ENCODE data around the gene SNPH. TPM values are rescaled to one million over a fixed set of nuclear protein-coding genes. Genes with fewer than 3 reads are reported as not detected.
A peak's percentile ranks its signal among the peaks of the same experiment; 100 is the strongest.

The SNPH gene
- total RNA-seq, 1 experiment from 2014 or later: 0.93 TPM

DNA sequence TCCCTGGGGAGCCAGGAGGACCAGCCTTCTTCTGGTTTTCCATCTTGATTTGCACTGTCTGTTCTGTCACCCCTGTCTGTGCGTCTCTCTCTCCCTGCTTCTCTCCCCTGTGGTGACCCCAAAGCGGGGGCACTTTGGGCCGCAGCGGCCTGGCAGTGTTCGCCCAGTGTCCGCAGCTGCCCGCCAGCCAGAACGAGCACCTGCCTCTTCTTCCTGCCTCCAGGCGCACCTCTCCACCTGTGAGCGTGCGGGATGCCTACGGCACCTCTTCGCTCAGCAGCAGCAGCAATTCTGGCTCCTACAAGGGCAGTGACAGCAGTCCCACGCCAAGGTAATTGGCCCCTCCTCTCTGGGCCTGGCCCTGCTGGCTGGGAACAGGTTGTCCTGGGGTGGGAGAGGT is 30.8 kb downstream of the SNPH start:
- H3K4me2 ChIP-seq (ENCODE audit: low read depth, low read length, poor library complexity, severe bottlenecking): no peak overlapping the region
- H4K20me1 ChIP-seq (ENCODE audit: insufficient read depth, low read depth, low read length): no peaks in the 10 kb centered on the region
- H3K9me3 ChIP-seq (ENCODE audit: low read length): no peaks in the 10 kb centered on the region
- H2AFZ ChIP-seq (ENCODE audit: low read length): no peak overlapping the region
- H3K36me3 ChIP-seq (ENCODE audit: insufficient read depth, low read length): no peaks in the 10 kb centered on the region
- H3K9ac ChIP-seq (ENCODE audit: low read length): no peak overlapping the region
- no peaks in the 10 kb centered on the region for H3K79me2 ChIP-seq (ENCODE audit: low read length)
- H3K4me1 ChIP-seq (ENCODE audit: low read length): no peaks in the 10 kb centered on the region
- no peak overlapping the region for H3K4me3 ChIP-seq (ENCODE audit: low read length)
- H3K27ac ChIP-seq (ENCODE audit: low read length): no peak overlapping the region
- no peaks in the 10 kb centered on the region for H3K9me2 ChIP-seq (replicated peaks; ENCODE audit: insufficient read depth, low read length)
- no peak for DNase-seq
- H3K27me3 ChIP-seq (ENCODE audit: low read length): no peaks in the 10 kb centered on the region

DNA sequence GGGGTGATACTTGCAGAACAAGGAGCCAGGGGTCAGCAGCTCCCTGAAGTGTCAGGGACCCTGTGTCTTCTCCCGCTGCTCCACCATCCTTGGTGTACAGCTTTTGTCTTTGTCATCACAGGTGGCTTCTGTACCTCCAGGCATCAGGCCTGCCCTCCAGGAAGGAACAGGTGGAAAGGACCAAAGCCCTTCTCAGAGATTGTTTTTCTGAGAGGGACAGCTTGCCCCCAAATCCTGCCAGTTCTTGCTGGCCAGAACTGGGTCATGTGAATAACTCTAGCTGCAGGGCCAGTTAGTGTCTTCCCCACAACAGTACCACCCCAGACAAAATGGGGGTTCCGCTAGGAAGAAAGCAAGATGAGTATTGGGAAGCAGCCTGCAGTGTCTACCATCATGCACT is 31.4 kb downstream of the SNPH start:
- no peaks in the 10 kb centered on the region for H3K9me2 ChIP-seq (replicated peaks; ENCODE audit: insufficient read depth, low read length)
- H4K20me1 ChIP-seq (ENCODE audit: insufficient read depth, low read depth, low read length): no peaks in the 10 kb centered on the region
- no peak overlapping the region for H3K27ac ChIP-seq (ENCODE audit: low read length)
- H2AFZ ChIP-seq (ENCODE audit: low read length): no peak overlapping the region
- no peaks in the 10 kb centered on the region for H3K36me3 ChIP-seq (ENCODE audit: insufficient read depth, low read length)
- DNase-seq: no peak
- H3K9me3 ChIP-seq (ENCODE audit: low read length): no peaks in the 10 kb centered on the region
- H3K27me3 ChIP-seq (ENCODE audit: low read length): no peaks in the 10 kb centered on the region
- H3K4me1 ChIP-seq (ENCODE audit: low read length): no peaks in the 10 kb centered on the region
- no peak overlapping the region for H3K9ac ChIP-seq (ENCODE audit: low read length)
- no peaks in the 10 kb centered on the region for H3K79me2 ChIP-seq (ENCODE audit: low read length)
- no peak overlapping the region for H3K4me3 ChIP-seq (ENCODE audit: low read length)
- no peak overlapping the region for H3K4me2 ChIP-seq (ENCODE audit: low read depth, low read length, poor library complexity, severe bottlenecking)

DNA sequence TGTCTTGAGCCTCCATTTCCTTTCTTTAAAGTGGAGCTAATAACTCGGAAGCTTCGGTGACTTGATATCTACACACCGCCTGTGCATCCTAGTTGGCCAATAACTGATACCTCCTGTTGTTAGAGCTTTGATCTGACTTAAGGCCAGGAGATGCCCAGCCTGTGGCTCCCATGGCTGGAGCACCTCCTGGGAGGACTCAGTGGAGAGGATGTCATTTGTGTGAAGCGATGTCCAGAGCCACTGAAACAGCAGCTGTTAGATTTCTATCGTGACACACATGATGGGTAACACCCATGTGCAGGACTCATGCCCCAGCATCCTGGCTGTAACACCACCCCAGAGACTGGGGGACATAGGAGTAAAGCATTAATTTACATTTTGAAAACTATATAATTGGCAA is 32.1 kb downstream of the SNPH start:
- Histone ChIP-seq H3K27me3 (ENCODE audit: low read length) (no peaks in the 10 kb centered on the region), H3K27ac (ENCODE audit: low read length) (no peak overlapping the region), H3K4me3 (ENCODE audit: low read length) (no peak overlapping the region), H4K20me1 (ENCODE audit: insufficient read depth, low read depth, low read length) (no peaks in the 10 kb centered on the region), H3K36me3 (ENCODE audit: insufficient read depth, low read length) (no peaks in the 10 kb centered on the region), H3K9me2 (replicated peaks; ENCODE audit: insufficient read depth, low read length) (no peaks in the 10 kb centered on the region), H3K79me2 (ENCODE audit: low read length) (no peaks in the 10 kb centered on the region), H2AFZ (ENCODE audit: low read length) (no peak overlapping the region), H3K4me2 (ENCODE audit: low read depth, low read length, poor library complexity, severe bottlenecking) (no peak overlapping the region), H3K4me1 (ENCODE audit: low read length) (no peaks in the 10 kb centered on the region), H3K9ac (ENCODE audit: low read length) (no peak overlapping the region), H3K9me3 (ENCODE audit: low read length) (no peaks in the 10 kb centered on the region)
- DNase-seq: no peak

DNA sequence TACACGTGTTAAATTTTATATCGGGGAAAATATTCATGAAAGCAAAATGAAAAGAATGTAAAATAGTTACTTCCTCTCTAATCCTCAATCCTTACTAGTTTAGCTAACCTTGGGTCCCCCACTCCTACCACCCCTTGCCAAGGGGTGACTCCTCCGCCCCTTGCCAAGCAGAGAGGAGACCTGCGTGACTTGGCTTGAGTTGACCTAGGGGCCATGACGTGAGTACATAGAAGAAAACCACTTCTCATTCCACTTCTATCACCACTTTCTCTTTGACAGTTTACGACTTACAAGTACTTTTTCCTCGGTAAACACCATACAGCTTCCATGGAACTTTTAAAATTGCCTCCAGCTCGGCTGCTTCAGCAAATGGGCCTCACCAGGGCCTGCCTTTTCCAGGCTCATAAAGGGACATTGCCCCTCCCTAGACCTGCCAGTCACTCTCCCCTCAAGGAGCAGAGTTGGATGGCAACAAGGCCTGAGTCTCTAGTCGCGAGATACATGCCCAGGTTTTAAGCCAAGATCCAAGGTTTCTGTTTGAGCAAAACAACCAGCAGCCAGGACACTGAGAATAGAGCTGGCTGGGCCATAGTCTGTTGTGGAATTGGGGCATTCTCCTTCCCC is 32.9 kb downstream of the SNPH start:
- Histone ChIP-seq H2AFZ (ENCODE audit: low read length) (no peak overlapping the region), H3K27ac (ENCODE audit: low read length) (no peak overlapping the region), H3K36me3 (ENCODE audit: insufficient read depth, low read length) (no peaks in the 10 kb centered on the region)

DNA sequence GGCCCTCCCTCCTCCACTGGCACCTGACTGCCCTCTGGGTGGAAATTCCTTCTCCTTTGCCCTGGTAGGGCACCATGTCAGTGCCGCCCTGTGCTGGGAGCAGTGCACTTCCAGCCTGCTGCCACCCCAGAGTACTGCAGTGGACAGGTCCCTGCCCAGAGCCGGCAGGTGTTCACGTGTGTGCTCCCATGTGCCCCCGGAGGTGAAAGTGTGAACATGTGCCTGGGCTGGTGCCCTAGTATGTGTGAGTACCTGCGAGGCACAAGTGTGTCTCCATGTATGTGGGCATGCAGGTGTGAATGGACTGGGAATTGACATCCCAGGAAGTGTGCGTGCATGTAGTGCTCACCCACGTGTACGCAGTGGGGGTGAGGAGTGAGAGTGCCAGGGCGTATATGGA is 33.4 kb downstream of the SNPH start:
- no peaks in the 10 kb centered on the region for H3K79me2 ChIP-seq (ENCODE audit: low read length)
- no peak overlapping the region for H3K4me3 ChIP-seq (ENCODE audit: low read length)
- no peaks in the 10 kb centered on the region for H3K9me3 ChIP-seq (ENCODE audit: low read length)
- H3K4me1 ChIP-seq (ENCODE audit: low read length): no peaks in the 10 kb centered on the region
- H3K27ac ChIP-seq (ENCODE audit: low read length): no peak overlapping the region
- no peak overlapping the region for H2AFZ ChIP-seq (ENCODE audit: low read length)
- no peak overlapping the region for H3K4me2 ChIP-seq (ENCODE audit: low read depth, low read length, poor library complexity, severe bottlenecking)
- no peaks in the 10 kb centered on the region for H3K9me2 ChIP-seq (replicated peaks; ENCODE audit: insufficient read depth, low read length)
- H3K36me3 ChIP-seq (ENCODE audit: insufficient read depth, low read length): no peaks in the 10 kb centered on the region
- no peak overlapping the region for H3K9ac ChIP-seq (ENCODE audit: low read length)
- no peak for DNase-seq
- H4K20me1 ChIP-seq (ENCODE audit: insufficient read depth, low read depth, low read length): no peaks in the 10 kb centered on the region
- no peaks in the 10 kb centered on the region for H3K27me3 ChIP-seq (ENCODE audit: low read length)

More for the DNA sequence above, 32.9 kb downstream of the SNPH start:
- H3K9ac ChIP-seq (ENCODE audit: low read length): no peak overlapping the region
- no peaks in the 10 kb centered on the region for H3K9me3 ChIP-seq (ENCODE audit: low read length)
- DNase-seq: no peak
- no peaks in the 10 kb centered on the region for H3K79me2 ChIP-seq (ENCODE audit: low read length)
- H3K9me2 ChIP-seq (replicated peaks; ENCODE audit: insufficient read depth, low read length): no peaks in the 10 kb centered on the region
- H3K4me3 ChIP-seq (ENCODE audit: low read length): no peak overlapping the region
- H3K4me1 ChIP-seq (ENCODE audit: low read length): no peaks in the 10 kb centered on the region
- H3K27me3 ChIP-seq (ENCODE audit: low read length): no peaks in the 10 kb centered on the region
- H3K4me2 ChIP-seq (ENCODE audit: low read depth, low read length, poor library complexity, severe bottlenecking): no peak overlapping the region
- no peaks in the 10 kb centered on the region for H4K20me1 ChIP-seq (ENCODE audit: insufficient read depth, low read depth, low read length)

DNA sequence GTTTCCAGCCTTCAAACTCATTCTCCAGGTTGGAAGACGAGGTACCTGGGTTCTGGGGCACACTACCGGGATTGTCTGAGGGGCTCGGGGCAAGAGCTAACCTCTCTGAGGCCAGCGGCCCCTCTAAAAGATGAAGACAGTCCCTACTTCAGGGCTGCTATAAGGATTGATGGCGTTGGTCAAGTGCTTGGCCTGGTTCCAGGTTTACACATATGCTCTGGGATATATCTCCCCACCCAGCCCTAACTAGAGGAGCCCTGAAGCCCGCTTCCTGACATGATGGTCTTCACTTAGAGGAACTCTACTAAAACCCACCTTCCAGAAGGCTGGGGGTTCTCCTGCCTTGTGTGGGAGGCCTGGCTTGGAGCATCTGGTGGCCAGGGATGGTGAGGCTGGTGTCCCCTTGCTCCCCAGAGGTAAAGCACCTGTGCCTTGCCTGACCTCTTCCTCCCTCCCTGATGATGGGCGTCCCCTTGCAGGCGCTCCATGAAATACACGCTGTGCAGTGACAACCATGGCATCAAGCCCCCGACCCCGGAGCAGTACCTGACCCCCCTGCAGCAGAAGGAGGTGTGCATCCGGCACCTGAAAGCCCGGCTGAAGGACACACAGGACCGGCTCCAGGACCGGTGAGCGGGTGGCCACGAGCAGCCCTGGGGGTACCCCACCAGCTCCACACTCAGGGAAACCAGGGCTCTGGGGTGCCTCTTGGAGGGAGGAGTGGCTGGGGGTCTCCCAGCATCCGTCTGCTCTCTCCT is 34.2 kb downstream of the SNPH start:
- H3K4me2 ChIP-seq (ENCODE audit: low read depth, low read length, poor library complexity, severe bottlenecking): no peak overlapping the region
- no peaks in the 10 kb centered on the region for H3K27me3 ChIP-seq (ENCODE audit: low read length)
- no peaks in the 10 kb centered on the region for H3K4me1 ChIP-seq (ENCODE audit: low read length)
- no peaks in the 10 kb centered on the region for H3K79me2 ChIP-seq (ENCODE audit: low read length)
- no peaks in the 10 kb centered on the region for H3K36me3 ChIP-seq (ENCODE audit: insufficient read depth, low read length)
- H4K20me1 ChIP-seq (ENCODE audit: insufficient read depth, low read depth, low read length): no peaks in the 10 kb centered on the region
- no peak overlapping the region for H2AFZ ChIP-seq (ENCODE audit: low read length)
- H3K9me3 ChIP-seq (ENCODE audit: low read length): no peaks in the 10 kb centered on the region
- no peak overlapping the region for H3K27ac ChIP-seq (ENCODE audit: low read length)
- DNase-seq: no peak
- no peak overlapping the region for H3K9ac ChIP-seq (ENCODE audit: low read length)
- no peak overlapping the region for H3K4me3 ChIP-seq (ENCODE audit: low read length)
- no peaks in the 10 kb centered on the region for H3K9me2 ChIP-seq (replicated peaks; ENCODE audit: insufficient read depth, low read length)

DNA sequence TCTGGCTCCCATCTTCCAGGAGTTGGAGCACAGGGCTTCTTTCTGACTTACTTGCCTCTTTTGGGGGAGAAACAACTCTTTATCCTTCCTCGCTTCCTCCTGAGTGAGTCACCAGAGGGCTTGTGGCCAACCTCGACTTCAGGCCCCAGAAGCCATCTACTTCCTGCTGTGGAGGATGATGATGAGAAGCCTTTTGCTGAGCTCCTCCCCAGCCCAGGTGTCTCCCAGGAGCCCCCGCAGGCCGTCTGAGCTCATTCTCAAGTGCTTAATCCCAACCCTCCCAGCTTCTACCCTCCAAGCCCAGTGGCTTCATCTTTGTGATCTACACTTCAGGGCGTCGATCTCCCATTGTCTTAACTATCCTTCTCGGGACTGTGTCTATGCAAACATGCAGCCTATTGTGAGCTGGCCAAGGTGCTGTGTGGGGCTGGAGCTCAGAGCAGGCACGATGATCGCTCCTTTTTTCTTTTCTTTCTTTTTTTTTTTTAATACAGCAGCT is 35.0 kb downstream of the SNPH start:
- Histone ChIP-seq H3K4me2 (ENCODE audit: low read depth, low read length, poor library complexity, severe bottlenecking) (no peak overlapping the region), H3K27me3 (ENCODE audit: low read length) (no peaks in the 10 kb centered on the region), H2AFZ (ENCODE audit: low read length) (no peak overlapping the region), H3K79me2 (ENCODE audit: low read length) (no peaks in the 10 kb centered on the region), H4K20me1 (ENCODE audit: insufficient read depth, low read depth, low read length) (no peaks in the 10 kb centered on the region), H3K27ac (ENCODE audit: low read length) (no peak overlapping the region), H3K36me3 (ENCODE audit: insufficient read depth, low read length) (no peaks in the 10 kb centered on the region), H3K9me2 (replicated peaks; ENCODE audit: insufficient read depth, low read length) (no peaks in the 10 kb centered on the region), H3K4me1 (ENCODE audit: low read length) (no peaks in the 10 kb centered on the region), H3K9ac (ENCODE audit: low read length) (no peak overlapping the region), H3K9me3 (ENCODE audit: low read length) (no peaks in the 10 kb centered on the region), H3K4me3 (ENCODE audit: low read length) (no peak overlapping the region)
- DNase-seq: no peak

DNA sequence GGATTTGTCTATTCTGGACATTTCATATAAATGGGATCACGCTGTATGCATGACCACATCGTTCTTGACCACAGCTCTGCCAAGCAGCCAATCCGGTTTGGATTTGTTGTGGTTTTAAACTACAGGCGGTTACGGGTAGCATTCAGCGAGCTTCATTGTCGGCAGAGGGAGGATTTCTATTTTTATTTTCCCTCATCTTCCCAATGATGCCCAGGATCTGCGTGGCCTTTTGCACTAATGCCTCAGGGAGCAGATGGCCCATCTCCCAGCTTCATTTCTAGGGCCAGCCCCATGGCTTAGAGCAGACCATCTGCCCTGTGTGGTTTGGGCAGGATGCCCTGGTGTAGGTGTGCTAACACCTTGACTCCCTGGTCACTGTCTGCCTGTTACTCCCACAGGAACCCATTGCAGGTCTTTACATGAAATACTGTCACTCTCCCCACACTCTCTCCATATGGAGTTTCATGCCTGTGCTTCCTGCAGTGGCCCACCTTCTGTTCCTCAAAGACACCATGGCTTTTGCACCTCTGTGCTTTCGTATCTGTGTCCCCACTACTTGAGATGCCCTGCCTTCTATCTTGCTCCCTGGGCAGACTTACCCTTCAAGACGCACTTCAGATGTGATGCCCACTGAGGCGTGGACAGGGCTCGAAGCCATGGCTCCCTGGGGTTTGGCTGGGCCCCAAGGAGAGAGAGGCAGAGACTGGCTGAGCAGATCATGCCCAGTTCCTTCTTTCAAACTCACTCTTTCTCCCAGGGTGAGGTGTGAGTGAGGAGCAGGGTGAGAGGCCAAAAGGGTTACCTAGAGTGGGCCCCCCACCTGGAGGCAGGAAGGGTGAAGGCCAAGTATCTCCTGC is 36.8 kb downstream of the SNPH start:
- Histone ChIP-seq H3K4me1 (ENCODE audit: low read length) (no peaks in the 10 kb centered on the region), H3K9me2 (replicated peaks; ENCODE audit: insufficient read depth, low read length) (no peaks in the 10 kb centered on the region), H4K20me1 (ENCODE audit: insufficient read depth, low read depth, low read length) (no peaks in the 10 kb centered on the region), H3K4me2 (ENCODE audit: low read depth, low read length, poor library complexity, severe bottlenecking) (no peak overlapping the region), H2AFZ (ENCODE audit: low read length) (no peak overlapping the region), H3K9me3 (ENCODE audit: low read length) (no peaks in the 10 kb centered on the region), H3K27me3 (ENCODE audit: low read length) (no peaks in the 10 kb centered on the region), H3K79me2 (ENCODE audit: low read length) (no peaks in the 10 kb centered on the region), H3K36me3 (ENCODE audit: insufficient read depth, low read length) (no peaks in the 10 kb centered on the region), H3K4me3 (ENCODE audit: low read length) (no peak overlapping the region), H3K27ac (ENCODE audit: low read length) (no peak overlapping the region), H3K9ac (ENCODE audit: low read length) (no peak overlapping the region)
- DNase-seq: peak; percentile 70

All from Karpas-422 (cell line).